SIG-M5 (cell line): ENCODE measurements around the gene ANO1.
"Not testable (repeated sequence)": the region's sequence is repeated elsewhere in the genome, so short reads cannot be mapped to it uniquely, and the experiment has no call there.

Experiments used
- DNase-seq: peaks from one replicate; lab custom pipeline; 2025; lab: John Stamatoyannopoulos, UW

The ANO1 gene

GRCh38 chr11:70078095-70078780 lies at the start of gene ANO1:
ANO1 (plus strand) TSS chr11:70078317; CDS start chr11:70078607, 290 bp downstream.
- DNase-seq, result no peak

- DNase-seq, result no peak
These were observed 48.8 kb upstream of the ANO1 start for GRCh38 chr11:70029115-70029860.

GRCh38 chr11:70029861-70030380 lies 48.2 kb upstream of the ANO1 start:
- no peak for DNase-seq

GRCh38 chr11:70030412-70030811 lies 47.7 kb upstream of the ANO1 start:
- no peak for DNase-seq

- DNase-seq, result no peak
These were observed 46.3 kb upstream of the ANO1 start for GRCh38 chr11:70031631-70032469.

GRCh38 chr11:70032470-70032795 lies 45.7 kb upstream of the ANO1 start:
- no peak for DNase-seq

GRCh38 chr11:70032943-70033710 lies 45.0 kb upstream of the ANO1 start:
- no peak for DNase-seq

GRCh38 chr11:70033711-70034070 lies 44.4 kb upstream of the ANO1 start:
- no peak for DNase-seq

- DNase-seq, result no peak
These were observed 43.3 kb upstream of the ANO1 start for GRCh38 chr11:70034740-70035365.

- not testable (repeated sequence) for DNase-seq
These were observed 42.5 kb upstream of the ANO1 start for GRCh38 chr11:70035665-70036064.

- no peak for DNase-seq
These were observed 40.9 kb upstream of the ANO1 start for GRCh38 chr11:70036971-70037882.

- no peak for DNase-seq
These were observed 39.9 kb upstream of the ANO1 start for GRCh38 chr11:70038034-70038834.

- no peak for DNase-seq
These were observed 37.7 kb upstream of the ANO1 start for GRCh38 chr11:70040452-70040851.

GRCh38 chr11:70040869-70041501 lies 37.1 kb upstream of the ANO1 start:
- no peak for DNase-seq

- DNase-seq, result no peak
These were observed 34.6 kb upstream of the ANO1 start for GRCh38 chr11:70043482-70043881.

- DNase-seq, result no peak
These were observed 32.0 kb upstream of the ANO1 start for GRCh38 chr11:70046089-70046488.

GRCh38 chr11:70048279-70049024 lies 29.7 kb upstream of the ANO1 start:
- DNase-seq, result no peak

GRCh38 chr11:70049045-70049444 lies 29.1 kb upstream of the ANO1 start:
- no peak for DNase-seq
